Skeletal muscle tissue (tissue), 4 donors: ENCODE measurements around the gene UBE2I. TPM values are rescaled to one million over a fixed set of nuclear protein-coding genes. Genes with fewer than 3 reads are reported as not detected.

ENCODE experiments used
- H3K27ac ChIP-seq: one replicate; pipeline ENCODE4 v1.7.0; 2013; ENCODE audit warnings: mild to moderate bottlenecking, low read depth, low read length, inconsistent platforms
- H3K27me3 ChIP-seq, 3 donors: one replicate each; pipeline ENCODE4 v1.7.0; 2013; ENCODE audit warnings: low read length in 3 of 3; ENCODE audit not compliant: control insufficient read depth in 3 of 3, insufficient read depth in 3 of 3
- H3K36me3 ChIP-seq, 3 donors: one replicate each; pipeline ENCODE4 v1.7.0; 2013; ENCODE audit warnings: low read length in 3 of 3; ENCODE audit not compliant: control insufficient read depth in 3 of 3, insufficient read depth in 3 of 3
- H3K4me1 ChIP-seq, 3 donors: one replicate each; pipeline ENCODE4 v1.7.0; 2013; ENCODE audit warnings: low read length in 3 of 3, mild to moderate bottlenecking in 3 of 3; ENCODE audit not compliant: control insufficient read depth in 3 of 3, insufficient read depth in 3 of 3
- H3K4me3 ChIP-seq, 3 donors: one replicate each; pipeline ENCODE4 v1.7.0; 2013; ENCODE audit warnings: low read length in 3 of 3
- H3K9ac ChIP-seq, 3 donors: one replicate each; pipeline ENCODE4 v1.7.0; 2013; ENCODE audit warnings: low read length in 3 of 3, mild to moderate bottlenecking in 3 of 3, moderate library complexity in 2 of 3, low read depth in 1 of 3
- H3K9me3 ChIP-seq, 3 donors: one replicate each; pipeline ENCODE4 v1.7.0; 2013; ENCODE audit warnings: low read length in 3 of 3; ENCODE audit not compliant: control insufficient read depth in 3 of 3
- total RNA-seq: library from RNA; depleted of rRNA; stranded (reverse); fragments of >200 nt; gene quantifications from one replicate; pipeline ENCODE4 v1.2.3, GENCODE V29; 2014
- donor health status: Osteomylitis.

UBE2I gene
- total RNA-seq: 35.0 TPM

GRCh38 chr16:1308977-1309885 is at the start of gene UBE2I:
Gene UBE2I, plus strand, starts transcription at chr16:1309636. Its CDS starts 4,395 bp downstream, at chr16:1314031.
- H3K9ac ChIP-seq: peak within 1 kb of the TSS; percentile 96 to 98 (median 98)
- peaks cover 0 to under 1% (median 0%) of the 10 kb centered on the region in 3 donors for H3K27me3 ChIP-seq
- H3K36me3 ChIP-seq: peaks cover 0 to 7% (median 5%) of the 10 kb centered on the region in 3 donors
- H3K27ac ChIP-seq: peak within 1 kb of the TSS; percentile 99
- peak within 1 kb of the TSS; percentile 83 to 90 (median 87) for H3K4me3 ChIP-seq
- H3K9me3 ChIP-seq: no peaks in the 10 kb centered on the region
- H3K4me1 ChIP-seq: peaks cover 30 to 45% (median 33%) of the 10 kb centered on the region in 3 donors

- H3K27me3 ChIP-seq: peaks cover 43 to 64% (median 57%) of the 10 kb centered on the region in 3 donors
- peaks cover 0 to 2% (median 0%) of the 10 kb centered on the region in 3 donors for H3K9me3 ChIP-seq
These were observed 49.7 kb upstream of the UBE2I start for GRCh38 chr16:1259760-1260068.

GRCh38 chr16:1260101-1260680 is 49.2 kb upstream of the UBE2I start:
- Histone ChIP-seq H3K9me3 (peaks cover 0 to 2% (median 0%) of the 10 kb centered on the region in 3 donors), H3K27me3 (peaks cover 43 to 64% (median 60%) of the 10 kb centered on the region in 3 donors), H3K9ac (no peak overlapping the region), H3K27ac (no peak overlapping the region), H3K4me3 (no peak overlapping the region), H3K4me1 (no peaks in the 10 kb centered on the region), H3K36me3 (no peaks in the 10 kb centered on the region)

More at GRCh38 chr16:1259760-1260068, 49.7 kb upstream of the UBE2I start:
- H3K9ac ChIP-seq: no peak overlapping the region
- H3K4me3 ChIP-seq: no peak overlapping the region
- H3K36me3 ChIP-seq: no peaks in the 10 kb centered on the region
- H3K4me1 ChIP-seq: no peaks in the 10 kb centered on the region
- no peak overlapping the region for H3K27ac ChIP-seq

- peaks cover 43 to 62% (median 60%) of the 10 kb centered on the region in 3 donors for H3K27me3 ChIP-seq
- no peaks in the 10 kb centered on the region for H3K4me1 ChIP-seq
- no peak overlapping the region for H3K4me3 ChIP-seq
- H3K27ac ChIP-seq: no peak overlapping the region
- H3K9ac ChIP-seq: no peak overlapping the region
- H3K9me3 ChIP-seq: peaks cover 0 to 2% (median 0%) of the 10 kb centered on the region in 3 donors
- no peaks in the 10 kb centered on the region for H3K36me3 ChIP-seq
These were observed 48.1 kb upstream of the UBE2I start for GRCh38 chr16:1261131-1261892.

- Histone ChIP-seq H3K36me3 (no peaks in the 10 kb centered on the region), H3K9me3 (peaks cover 0 to 2% (median 0%) of the 10 kb centered on the region in 3 donors), H3K4me3 (no peak overlapping the region), H3K27ac (no peak overlapping the region), H3K9ac (no peak overlapping the region), H3K27me3 (peaks cover 43 to 57% (median 54%) of the 10 kb centered on the region in 3 donors), H3K4me1 (no peaks in the 10 kb centered on the region)
These were observed 47.1 kb upstream of the UBE2I start for GRCh38 chr16:1262210-1262845.

GRCh38 chr16:1262846-1263221 is 46.6 kb upstream of the UBE2I start:
- H3K36me3 ChIP-seq: no peaks in the 10 kb centered on the region
- H3K27ac ChIP-seq: no peak overlapping the region
- peaks cover 0 to 2% (median 0%) of the 10 kb centered on the region in 3 donors for H3K9me3 ChIP-seq
- peaks cover 43 to 53% (median 49%) of the 10 kb centered on the region in 3 donors for H3K27me3 ChIP-seq
- H3K9ac ChIP-seq: no peak overlapping the region
- H3K4me3 ChIP-seq: no peak overlapping the region
- no peaks in the 10 kb centered on the region for H3K4me1 ChIP-seq

- H3K4me1 ChIP-seq: no peaks in the 10 kb centered on the region
These were observed 45.7 kb upstream of the UBE2I start for GRCh38 chr16:1263591-1264344.

GRCh38 chr16:1264345-1265089 is 44.9 kb upstream of the UBE2I start:
- Histone ChIP-seq H3K9me3 (peaks cover 0 to 2% (median 0%) of the 10 kb centered on the region in 3 donors), H3K9ac (no peak overlapping the region), H3K4me3 (no peak overlapping the region), H3K4me1 (no peaks in the 10 kb centered on the region), H3K27me3 (peaks cover 31 to 44% (median 41%) of the 10 kb centered on the region in 3 donors), H3K36me3 (no peaks in the 10 kb centered on the region), H3K27ac (no peak overlapping the region)

More at GRCh38 chr16:1263591-1264344, 45.7 kb upstream of the UBE2I start:
- Histone ChIP-seq H3K36me3 (no peaks in the 10 kb centered on the region), H3K27ac (no peak overlapping the region), H3K9me3 (peaks cover 0 to 2% (median 0%) of the 10 kb centered on the region in 3 donors), H3K27me3 (peaks cover 39 to 52% (median 49%) of the 10 kb centered on the region in 3 donors), H3K9ac (no peak overlapping the region), H3K4me3 (no peak overlapping the region)
